Psoas muscle (tissue), 8 donors: Measurements from ENCODE around the gene PSMB4. TPM values are rescaled to one million over a fixed set of nuclear protein-coding genes. Genes with fewer than 3 reads are reported as not detected.
A peak's percentile ranks its signal among the peaks of the same experiment; 100 is the strongest.

Experiments
- ATAC-seq, 4 donors: fragments of 200-7000 bp; cut with Tn5 transposase; one replicate each; pipeline ENCODE4 v1.9.1; 2020; ENCODE audit warnings: moderate library complexity in 3 of 4, mild to moderate bottlenecking in 2 of 4
- DNase-seq, 2 donors: peaks; one replicate each; pipeline ENCODE4 v3.0.0-alpha.2; 2020
- H3K27ac ChIP-seq: fragments of 200-600 bp; one replicate; pipeline ENCODE4 v1.8.0; 2022
- H3K27me3 ChIP-seq, 3 donors: fragments of 200-600 bp in 1 of 3; one replicate each; pipeline versions ENCODE4 v1.6.1 to v1.8.0; 2013 to 2022; ENCODE audit warnings: low read length in 2 of 3, mild to moderate bottlenecking in 2 of 3, moderate library complexity in 1 of 3; ENCODE audit not compliant: insufficient read depth in 3 of 3
- H3K36me3 ChIP-seq, 2 donors: fragments of 200-600 bp in 1 of 2; one replicate each; pipeline versions ENCODE4 v1.6.1 to v1.8.0; 2013 to 2022; ENCODE audit warnings: low read depth in 1 of 2, mild to moderate bottlenecking in 1 of 2, moderate library complexity in 1 of 2; ENCODE audit not compliant: insufficient read depth in 1 of 2
- H3K4me1 ChIP-seq: fragments of 200-600 bp; one replicate; pipeline ENCODE4 v1.8.0; 2022
- H3K4me3 ChIP-seq: fragments of 200-600 bp; one replicate; pipeline ENCODE4 v1.8.0; 2022; ENCODE audit warnings: mild to moderate bottlenecking
- H3K9me3 ChIP-seq: fragments of 200-600 bp; one replicate; pipeline ENCODE4 v1.8.0; 2022
- WGBS, 3 donors: extraction: QIAGEN DNeasy Blood & Tissue Kit; methylation state at CpG; one replicate each; pipeline versions ENCODE4 v1.1.6 to v1.1.7; 2013; 5-methylcytosine and 5-hydroxymethylcytosine counted together
- intact Hi-C, 2 donors: fragments of 100-400 bp; cut with DNase I; formaldehyde crosslinking; loops; one replicate each; pipeline versions ENCODE4 v1.11.0 to v1.14.2; 2022
- polyA plus RNA-seq, 3 donors: library from polyadenylated mRNA; stranded (reverse); fragments of 200-250 nt; gene quantifications; one replicate each; pipeline ENCODE4 v1.2.3, GENCODE V29; 2013
- total RNA-seq, 4 donors: library from RNA; stranded (reverse); fragmentation: NEBNext Ultra II Directional in 2 of 4; extraction: Animal tissue kit (Norgen Biotek cat#: 25700) in 2 of 4; gene quantifications; one replicate each; pipeline versions ENCODE4 v1.2.1 to v1.2.4, GENCODE V29; 2021 to 2023
- TF ChIP-seq, protein P1 (sequence below): fragments of 200-600 bp; IDR thresholded peaks from one replicate; pipeline ENCODE4 v1.8.0; 2022; ENCODE audit warnings: antibody characterized with exemption
- donor health status: healthy with polysubstance abuse.
- donor health status: DM: no; HTN: no; CAD: no; lungs with moderate emphysema.
- donor health status: Bipolar disorder and iron deficiency.
- donor health status: healthy.
- donor health status: DM: yes; HTN: yes; CAD: no.
- donor health status: DM: no; HTN: no; CAD: no.
- donor health status: DM: no; HTN: no; CAD: no.
- donor health status: DM: yes; HTN: yes; CAD: no.

Gene PSMB4
- total and polyA plus RNA-seq, 7 donors: 149 to 521 (median 285) TPM

DNA sequence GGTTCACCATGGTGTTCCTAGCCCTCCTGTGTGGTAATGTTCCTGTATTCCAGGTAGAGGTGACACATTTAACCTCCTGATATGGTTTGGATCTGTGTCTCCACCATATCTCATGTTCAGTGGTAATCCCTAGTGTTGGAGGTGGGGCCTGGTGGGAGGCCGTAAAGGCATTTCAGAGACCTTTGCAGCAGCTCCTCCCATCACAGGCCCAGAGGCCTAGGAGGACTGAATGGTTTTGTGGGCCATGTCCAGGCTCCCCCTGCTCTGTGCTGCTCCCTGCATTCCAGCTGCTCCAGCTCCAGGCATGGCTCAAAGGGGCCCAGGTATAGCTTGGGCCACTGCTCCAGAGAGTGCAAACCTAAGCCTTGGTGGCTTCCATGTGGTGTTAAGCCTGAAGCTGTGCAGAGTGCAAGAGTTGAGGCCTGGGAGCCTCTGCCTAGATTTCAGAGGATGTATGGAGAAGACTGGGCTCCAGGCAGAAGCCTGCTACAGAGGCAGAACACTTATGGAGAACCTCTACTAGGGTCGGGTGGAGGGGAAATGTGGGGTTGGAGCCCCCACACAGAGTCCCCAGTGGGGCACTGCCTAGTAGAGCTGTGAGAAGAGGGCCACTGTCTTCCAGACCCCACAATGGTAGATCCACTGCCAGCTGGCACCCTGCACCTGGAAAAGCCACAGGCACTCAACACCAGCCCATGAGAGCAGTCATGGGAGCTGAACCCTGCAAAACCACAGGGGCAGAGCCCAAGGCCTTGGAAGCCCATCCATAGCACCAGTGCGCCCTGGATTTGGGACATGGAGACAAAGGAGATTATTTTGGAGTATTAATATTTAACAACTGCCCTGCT, 36.8 kb upstream of the PSMB4 start:
- peaks cover under 1% of the 10 kb centered on the region for H3K4me1 ChIP-seq
- intact Hi-C loops: no loop called here
- TF ChIP-seq, protein P1, sequence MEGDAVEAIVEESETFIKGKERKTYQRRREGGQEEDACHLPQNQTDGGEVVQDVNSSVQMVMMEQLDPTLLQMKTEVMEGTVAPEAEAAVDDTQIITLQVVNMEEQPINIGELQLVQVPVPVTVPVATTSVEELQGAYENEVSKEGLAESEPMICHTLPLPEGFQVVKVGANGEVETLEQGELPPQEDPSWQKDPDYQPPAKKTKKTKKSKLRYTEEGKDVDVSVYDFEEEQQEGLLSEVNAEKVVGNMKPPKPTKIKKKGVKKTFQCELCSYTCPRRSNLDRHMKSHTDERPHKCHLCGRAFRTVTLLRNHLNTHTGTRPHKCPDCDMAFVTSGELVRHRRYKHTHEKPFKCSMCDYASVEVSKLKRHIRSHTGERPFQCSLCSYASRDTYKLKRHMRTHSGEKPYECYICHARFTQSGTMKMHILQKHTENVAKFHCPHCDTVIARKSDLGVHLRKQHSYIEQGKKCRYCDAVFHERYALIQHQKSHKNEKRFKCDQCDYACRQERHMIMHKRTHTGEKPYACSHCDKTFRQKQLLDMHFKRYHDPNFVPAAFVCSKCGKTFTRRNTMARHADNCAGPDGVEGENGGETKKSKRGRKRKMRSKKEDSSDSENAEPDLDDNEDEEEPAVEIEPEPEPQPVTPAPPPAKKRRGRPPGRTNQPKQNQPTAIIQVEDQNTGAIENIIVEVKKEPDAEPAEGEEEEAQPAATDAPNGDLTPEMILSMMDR: no peak
- peaks cover 2 to 38% of the 10 kb centered on the region in 2 donors for H3K36me3 ChIP-seq
- no peaks in the 10 kb centered on the region for H3K27me3 ChIP-seq
- no peak for DNase-seq
- no peak overlapping the region for H3K4me3 ChIP-seq
- no peaks in the 10 kb centered on the region for H3K9me3 ChIP-seq
- no peak overlapping the region for H3K27ac ChIP-seq
- 92 to 98% (median 93%) methylated on average over 3 of the region's 3 CpGs for WGBS, 3 donors
- ATAC-seq: no peak

DNA sequence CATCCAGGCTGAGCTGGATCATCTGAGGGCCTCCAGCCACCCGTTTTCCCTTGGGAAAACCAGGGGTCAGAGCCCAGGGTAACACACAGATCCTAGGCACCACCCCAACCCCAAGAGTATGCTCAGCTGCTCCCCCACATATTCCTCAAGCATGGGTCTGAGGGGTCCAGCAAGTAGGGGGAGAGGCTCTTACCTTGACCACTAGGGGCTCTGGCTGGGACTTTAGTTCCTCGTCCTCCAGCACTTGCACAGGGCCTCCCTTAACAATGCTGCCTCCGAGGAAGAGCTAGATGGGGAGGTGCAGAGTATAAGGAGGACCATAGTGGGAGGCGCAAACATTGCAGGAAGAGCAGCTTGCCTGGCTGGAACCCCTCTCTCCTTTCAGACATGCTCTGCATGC, 34.4 kb upstream of the PSMB4 start:
- TF ChIP-seq, protein P1: no peak
- Histone ChIP-seq H3K4me1 (peaks cover 21% of the 10 kb centered on the region), H3K4me3 (no peak overlapping the region), H3K27ac (no peak overlapping the region), H3K27me3 (no peaks in the 10 kb centered on the region), H3K9me3 (no peaks in the 10 kb centered on the region), H3K36me3 (peaks cover 2 to 54% of the 10 kb centered on the region in 2 donors)
- 90 to 95% (median 93%) methylated on average over 4 of the region's 4 CpGs for WGBS, 3 donors
- DNase-seq: no peak
- no peak for ATAC-seq
- intact Hi-C loops: no loop called here

DNA sequence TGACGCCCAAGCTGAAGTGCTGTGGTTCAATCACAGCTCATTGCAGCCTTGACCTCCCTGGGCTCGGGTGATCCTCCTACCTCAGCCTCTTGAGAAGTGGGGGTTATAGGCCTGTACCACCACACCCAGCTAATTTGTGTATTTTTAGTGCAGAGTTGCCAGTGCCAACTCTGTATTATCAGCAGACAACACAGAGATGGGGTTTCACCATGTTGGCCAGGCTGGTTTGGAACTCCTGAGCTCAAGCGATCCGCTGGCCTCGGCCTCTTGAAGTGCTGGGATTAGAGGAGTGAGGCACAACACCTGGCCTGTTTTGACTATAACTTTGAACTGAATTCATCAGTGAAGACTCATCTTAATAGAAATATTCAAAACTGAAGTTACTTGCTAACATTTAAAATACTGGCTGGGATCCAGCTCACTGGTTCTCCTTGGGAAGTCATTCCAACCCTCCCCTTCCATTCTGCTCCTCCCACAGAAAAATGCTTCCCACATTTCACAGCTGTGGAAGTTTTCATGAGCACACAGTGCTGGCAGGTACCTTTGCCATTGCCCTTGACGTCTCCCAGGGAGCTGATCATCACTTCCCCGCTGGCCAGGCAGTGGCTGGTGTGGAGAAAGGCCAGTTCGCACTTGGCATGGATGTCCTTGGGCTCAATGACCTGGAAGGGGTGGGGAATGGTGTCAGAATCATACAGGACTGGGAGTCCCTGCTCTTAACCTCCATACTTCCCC, 31.5 kb upstream of the PSMB4 start:
- Histone ChIP-seq H3K36me3 (peaks cover 2 to 54% of the 10 kb centered on the region in 2 donors), H3K4me1 (peaks cover 43% of the 10 kb centered on the region), H3K27ac (peak overlapping the region; percentile 60), H3K4me3 (no peak overlapping the region), H3K27me3 (no peaks in the 10 kb centered on the region), H3K9me3 (no peaks in the 10 kb centered on the region)
- peak; percentile 34 to 62 for DNase-seq
- intact Hi-C loops: no loop called here
- ATAC-seq: peak in 3 of 4 donors; percentile 31 to 44 (median 31)
- TF ChIP-seq, protein P1: no peak
- WGBS, 3 donors: 40 to 65% (median 43%) methylated on average over 8 of the region's 8 CpGs

DNA sequence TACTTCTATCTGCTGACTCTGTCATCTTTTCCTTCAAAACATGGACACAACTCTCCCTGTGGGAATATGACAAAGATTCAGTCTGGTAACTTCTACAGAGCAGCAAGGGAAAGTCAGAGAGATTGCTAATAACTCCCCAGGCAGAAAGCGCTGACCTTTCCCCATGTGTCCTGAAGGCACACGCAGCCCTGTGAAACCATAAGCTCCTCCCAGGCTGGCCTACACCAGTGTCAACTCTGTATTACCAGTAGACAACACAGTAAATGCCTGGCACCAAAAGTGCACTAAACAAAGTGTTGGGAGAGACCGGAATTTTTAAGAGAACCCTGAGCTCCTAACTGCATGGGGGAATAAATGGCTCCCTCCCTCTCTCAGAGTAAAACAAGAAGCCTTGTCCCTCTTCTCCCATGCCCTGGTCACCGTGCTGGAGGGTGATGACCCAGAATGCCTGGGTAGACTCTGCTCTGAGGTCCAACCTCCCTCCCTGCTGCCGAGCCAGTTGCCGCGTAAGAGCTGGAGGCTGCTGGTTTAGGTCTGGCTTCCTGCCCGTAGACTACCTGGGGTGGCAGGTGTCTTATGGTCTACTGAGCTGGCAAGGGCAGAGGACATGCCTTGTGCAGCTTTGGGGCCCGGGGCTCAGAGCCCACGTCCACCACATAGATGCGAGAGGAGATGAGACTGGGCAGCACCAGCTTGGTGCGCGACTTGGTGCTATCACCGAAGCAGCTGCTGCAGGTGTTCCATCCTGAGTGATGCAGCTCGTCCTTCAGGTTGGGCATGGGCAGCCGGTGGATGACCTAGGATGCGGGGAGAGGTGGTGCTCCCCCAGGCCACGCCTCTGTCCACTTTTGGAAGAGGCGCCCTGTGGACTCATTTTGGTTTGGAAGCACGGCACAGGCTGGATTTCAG, 30.7 kb upstream of the PSMB4 start:
- TF ChIP-seq, protein P1: no peak
- intact Hi-C loops: no loop called here
- H3K27me3 ChIP-seq: no peaks in the 10 kb centered on the region
- WGBS, 3 donors: 81 to 90% (median 85%) methylated on average over 20 of the region's 20 CpGs
- H3K36me3 ChIP-seq: peaks cover 2 to 51% of the 10 kb centered on the region in 2 donors
- no peak for DNase-seq
- no peaks in the 10 kb centered on the region for H3K9me3 ChIP-seq
- H3K4me1 ChIP-seq: peaks cover 44% of the 10 kb centered on the region
- H3K4me3 ChIP-seq: no peak overlapping the region
- H3K27ac ChIP-seq: peak overlapping the region; percentile 60
- ATAC-seq: no peak
